GM12801 (cell line): ENCODE measurements around the gene DNHD1.

ENCODE experiments used
- CTCF ChIP-seq: IDR thresholded peaks from one replicate; pipeline ENCODE4 v1.5.1; 2011; ENCODE audit warnings: control low read depth; ENCODE audit not compliant: insufficient read length; ENCODE audit errors: extremely low read depth

DNHD1 gene

GRCh38 chr11:6505577-6506240, 8.6 kb downstream of the DNHD1 start:
- TF ChIP-seq CTCF = no peak

- TF ChIP-seq CTCF = no peak
Measured at GRCh38 chr11:6516865-6517264, 19.8 kb downstream of the DNHD1 start.

DNA sequence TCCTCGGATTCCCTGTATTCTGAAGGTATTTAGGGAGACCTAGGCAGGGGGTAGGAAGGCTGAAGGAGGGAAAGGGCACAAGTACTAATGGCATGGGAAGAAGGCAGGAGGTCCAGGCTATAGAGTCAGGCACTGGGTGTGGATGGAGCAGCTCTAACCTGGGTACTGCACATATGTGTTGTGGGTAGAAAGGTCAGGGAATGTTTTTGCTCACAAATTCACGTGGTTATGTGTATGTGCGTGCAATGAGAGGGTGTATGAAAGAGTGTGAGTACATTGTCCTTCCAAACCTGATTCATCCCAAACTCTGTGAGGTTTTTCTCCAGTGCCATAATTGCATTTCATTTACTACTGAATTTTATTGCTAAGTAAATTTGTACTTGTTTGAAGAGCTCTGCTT, 23.2 kb downstream of the DNHD1 start:
- TF ChIP-seq CTCF = no peak

DNA sequence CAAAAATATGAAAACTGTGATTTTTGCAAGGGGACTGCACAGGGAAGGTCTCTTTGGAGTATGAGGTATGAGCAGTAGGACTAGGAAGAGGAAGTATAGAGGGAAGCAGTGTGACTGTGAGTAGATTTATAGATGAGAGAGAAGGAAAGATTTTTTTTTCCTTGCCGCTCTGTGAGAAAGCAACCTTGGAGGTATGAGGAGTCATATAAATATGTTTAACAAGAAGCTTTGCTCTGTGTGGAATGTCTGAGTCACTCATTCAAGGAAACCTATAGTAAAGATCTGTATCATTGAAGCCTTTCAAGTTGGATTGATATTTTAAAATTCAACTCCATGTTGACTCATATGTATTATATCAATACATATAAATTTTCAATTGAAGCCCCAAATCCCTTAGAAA, 26.2 kb downstream of the DNHD1 start:
- TF ChIP-seq CTCF = no peak

DNA sequence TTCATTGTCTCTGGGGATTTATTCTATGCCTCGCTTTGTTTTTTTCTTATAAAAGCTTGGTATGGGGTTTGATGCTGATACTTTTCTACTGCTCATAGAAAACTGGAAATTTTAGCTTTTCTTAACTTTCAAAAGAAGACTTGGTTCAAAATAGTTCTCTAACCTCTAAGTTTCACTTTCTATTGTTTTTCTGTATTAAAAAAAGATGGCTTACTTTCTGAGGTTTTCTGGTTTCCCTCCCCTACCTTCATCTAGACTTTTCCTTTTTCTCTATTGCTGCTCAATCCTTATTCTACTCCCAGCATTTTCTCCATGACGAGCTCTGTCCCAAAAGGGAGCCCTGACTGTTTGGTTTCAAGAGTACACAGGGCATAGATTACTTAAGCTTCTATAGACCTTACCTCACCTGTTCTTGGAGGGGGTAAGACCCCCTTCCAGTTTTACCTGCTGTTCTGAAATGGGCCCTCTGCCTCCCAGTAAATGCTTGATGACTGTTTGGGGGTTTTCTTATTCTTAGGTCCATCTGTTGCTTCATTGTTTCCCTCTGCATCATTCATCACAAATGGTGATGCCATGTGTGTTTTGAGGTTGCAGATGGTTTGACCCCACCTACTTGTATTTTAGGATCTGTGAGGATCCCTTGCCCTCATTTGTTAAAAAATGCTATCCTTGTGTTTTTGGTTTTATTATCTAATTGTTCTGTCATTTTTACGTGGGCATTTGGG, 29.5 kb downstream of the DNHD1 start:
- no peak for TF ChIP-seq CTCF

- TF ChIP-seq CTCF = no peak
Measured at GRCh38 chr11:6529266-6529665, 32.2 kb downstream of the DNHD1 start.

GRCh38 chr11:6530848-6531247, 33.8 kb downstream of the DNHD1 start:
- no peak for TF ChIP-seq CTCF
